OCI-LY7 (cell line): ENCODE data around the gene SDHAF4. TPM values are rescaled to one million over a fixed set of nuclear protein-coding genes. Genes with fewer than 3 reads are reported as not detected.

ENCODE experiments used
- BruUV-seq: library from RNA; stranded (reverse); fragments of 400-500 nt; replicated peaks from 2 replicates; lab custom pipeline; 2021; lab: Mats Ljungman, UMichigan
- CTCF ChIA-PET: fragments of 300-600 bp; sonication (Branson Sonifier 250); formaldehyde crosslinking; loops from one replicate; lab custom pipeline; 2022; ENCODE audit warnings: antibody characterized with exemption; ENCODE audit not compliant: unreplicated experiment; lab: Charles Lee
- POLR2A ChIA-PET: fragments of 300-600 bp; sonication (Branson Sonifier 250); formaldehyde crosslinking; loops from one replicate; lab custom pipeline; 2022; ENCODE audit warnings: antibody characterized with exemption; lab: Charles Lee
- DNase-seq: peaks from one replicate; pipeline ENCODE4 v3.0.0-alpha.2; 2015; ENCODE audit warnings: low spot score
- H2AFZ ChIP-seq: fragments of 200-600 bp; sonication (generic), shearing (Covaris generic); 2 replicates; pipeline ENCODE4 v1.6.1; 2014; ENCODE audit warnings: mild to moderate bottlenecking, antibody characterized with exemption, low read length, moderate library complexity
- H3K27ac ChIP-seq: fragments of 200-600 bp; sonication (generic); 2 replicates; pipeline ENCODE4 v1.5.1; 2014; ENCODE audit warnings: mixed run types, low read depth, mild to moderate bottlenecking, moderate library complexity, low read length, inconsistent platforms; ENCODE audit not compliant: poor library complexity, severe bottlenecking
- H3K36me3 ChIP-seq: fragments of 200-600 bp; sonication (generic); 2 replicates; pipeline ENCODE4 v1.6.1; 2014; ENCODE audit warnings: mild to moderate bottlenecking, antibody characterized with exemption, low read length, moderate library complexity, mixed read lengths; ENCODE audit not compliant: insufficient read depth
- H3K4me1 ChIP-seq: fragments of 200-600 bp; sonication (generic); 2 replicates; pipeline ENCODE4 v1.5.1; 2014; ENCODE audit warnings: mild to moderate bottlenecking, low read length; ENCODE audit not compliant: insufficient read depth, poor library complexity, severe bottlenecking
- H3K4me2 ChIP-seq: fragments of 200-600 bp; sonication (generic); 2 replicates; pipeline ENCODE4 v1.6.1; 2014; ENCODE audit warnings: mild to moderate bottlenecking, low read length
- H3K4me3 ChIP-seq: fragments of 200-600 bp; sonication (generic); 2 replicates; pipeline ENCODE4 v1.5.1; 2014; ENCODE audit warnings: mild to moderate bottlenecking, low read depth, low read length; ENCODE audit not compliant: poor library complexity, severe bottlenecking
- H3K79me2 ChIP-seq: fragments of 200-600 bp; sonication (generic); 2 replicates; pipeline ENCODE4 v1.6.1; 2016; ENCODE audit warnings: low read depth, mild to moderate bottlenecking, low read length, moderate library complexity, mixed read lengths; ENCODE audit not compliant: insufficient read depth
- H3K9me2 ChIP-seq: fragments of 200-600 bp; sonication (generic); 2 replicates; pipeline ENCODE4 v1.6.1; 2016; ENCODE audit warnings: mild to moderate bottlenecking, low read length, mixed read lengths; ENCODE audit not compliant: insufficient read depth
- H3K9me3 ChIP-seq: fragments of 200-600 bp; sonication (generic); 2 replicates; pipeline ENCODE4 v1.6.1; 2014; ENCODE audit warnings: mild to moderate bottlenecking, mixed run types, low read length, mixed read lengths
- H4K20me1 ChIP-seq: fragments of 200-600 bp; sonication (generic); 2 replicates; pipeline ENCODE4 v1.6.1; 2014; ENCODE audit warnings: mild to moderate bottlenecking, antibody characterized with exemption, low read length, moderate library complexity, mixed read lengths; ENCODE audit not compliant: insufficient read depth
- CTCF ChIP-seq: fragments of 200-600 bp; sonication (generic); conservative IDR thresholded peaks from 2 replicates; pipeline ENCODE4 v1.5.1; 2014; ENCODE audit warnings: mild to moderate bottlenecking, antibody characterized with exemption, low read length, moderate library complexity, mixed read lengths
- EZH2phosphoT487 ChIP-seq: fragments of 200-600 bp; sonication (generic); IDR thresholded peaks from 2 replicates; pipeline ENCODE4 v1.6.1; 2018; ENCODE audit warnings: low read depth, borderline replicate concordance, mild to moderate bottlenecking, mixed run types, antibody characterized with exemption, low read length, moderate library complexity, mixed read lengths
- intact Hi-C: fragments of 100-400 bp; cut with micrococcal nuclease; formaldehyde crosslinking; loops from one replicate; pipeline ENCODE4 v1.10.0; 2022; ENCODE audit not compliant: unreplicated experiment
- total RNA-seq, 2 experiments: library from RNA; depleted of rRNA in 1 of 2; stranded (reverse); fragments of >200 nt in 1 of 2; shearing (Covaris generic) in 1 of 2; gene quantifications; 2 replicates each; pipeline ENCODE4 v1.2.3, GENCODE V29; 2014 to 2022

SDHAF4 gene
- total RNA-seq, 2 experiments from 2014 or later = 10.4 to 15.4 TPM

- H3K9me2 ChIP-seq = no peaks in the 10 kb centered on the region
- intact Hi-C loops = no loop called here
- H4K20me1 ChIP-seq = no peaks in the 10 kb centered on the region
- DNase-seq = no peak
- H3K4me3 ChIP-seq = no peak overlapping the region
- no peak overlapping the region for H3K4me2 ChIP-seq
- H3K79me2 ChIP-seq = no peaks in the 10 kb centered on the region
- BruUV-seq = no TSS peak
- no peaks in the 10 kb centered on the region for H3K9me3 ChIP-seq
- no peaks in the 10 kb centered on the region for H3K36me3 ChIP-seq
- TF ChIP-seq CTCF = no peak
- TF ChIP-seq EZH2phosphoT487 = no peak
- no peaks in the 10 kb centered on the region for H3K4me1 ChIP-seq
- no peak overlapping the region for H2AFZ ChIP-seq
- no peak overlapping the region for H3K27ac ChIP-seq
- ChIA-PET POLR2A (no interaction called here), CTCF (no interaction called here)
Observed at GRCh38 chr6:70627500-70628254, 60.9 kb downstream of the SDHAF4 start.

- ChIA-PET POLR2A (no interaction called here), CTCF (no interaction called here)
- no peak overlapping the region for H3K4me3 ChIP-seq
- no peak overlapping the region for H2AFZ ChIP-seq
- BruUV-seq = no TSS peak
- H3K79me2 ChIP-seq = no peaks in the 10 kb centered on the region
- TF ChIP-seq CTCF (no peak), EZH2phosphoT487 (no peak)
- no peak for DNase-seq
- H3K9me2 ChIP-seq = no peaks in the 10 kb centered on the region
- no peak overlapping the region for H3K4me2 ChIP-seq
- no peaks in the 10 kb centered on the region for H3K9me3 ChIP-seq
- H4K20me1 ChIP-seq = no peaks in the 10 kb centered on the region
- H3K4me1 ChIP-seq = no peaks in the 10 kb centered on the region
- H3K27ac ChIP-seq = no peak overlapping the region
- H3K36me3 ChIP-seq = no peaks in the 10 kb centered on the region
- intact Hi-C loops = no loop called here
Observed at GRCh38 chr6:70629929-70630328, 63.2 kb downstream of the SDHAF4 start.

- Histone ChIP-seq H3K27ac (no peak overlapping the region), H3K4me3 (no peak overlapping the region), H4K20me1 (no peaks in the 10 kb centered on the region), H3K4me2 (no peak overlapping the region), H3K9me3 (no peaks in the 10 kb centered on the region), H3K9me2 (no peaks in the 10 kb centered on the region), H2AFZ (no peak overlapping the region), H3K4me1 (no peaks in the 10 kb centered on the region), H3K36me3 (no peaks in the 10 kb centered on the region), H3K79me2 (no peaks in the 10 kb centered on the region)
- CTCF ChIA-PET = no interaction called here
- POLR2A ChIA-PET = no interaction called here
- no TSS peak for BruUV-seq
- no peak for DNase-seq
- intact Hi-C loops = no loop called here
- TF ChIP-seq CTCF (no peak), EZH2phosphoT487 (no peak)
Observed at GRCh38 chr6:70633870-70634269, 67.1 kb downstream of the SDHAF4 start.
